Measurements from ENCODE around the gene KCNK18. TPM values are rescaled to one million over a fixed set of nuclear protein-coding genes. Genes with fewer than 3 reads are reported as not detected.

KCNK18 gene
- total and polyA plus RNA-seq, 2 experiments from 2014 or later = not detected

DNA sequence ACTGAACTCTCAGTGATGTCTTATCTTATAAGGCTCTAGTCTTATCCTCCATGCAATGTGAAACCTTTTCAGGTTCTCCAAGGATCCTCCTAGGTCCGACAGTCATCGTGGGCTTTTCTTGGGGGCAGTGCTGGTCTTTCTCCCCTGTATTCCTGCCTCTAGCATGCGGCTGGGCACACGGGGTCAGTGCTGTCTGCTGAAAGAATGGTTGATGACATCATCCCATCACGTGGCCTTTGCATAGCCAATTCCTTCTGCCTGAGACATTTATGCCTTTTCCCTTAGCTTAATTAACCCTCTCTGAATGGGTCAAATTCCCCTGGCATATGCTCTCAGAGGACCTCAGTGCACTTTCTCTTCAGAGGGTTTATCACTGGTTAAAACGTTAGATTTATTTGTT is 27.0 kb upstream of the KCNK18 start:
- Mint-ChIP-seq H3K27me3 (ENCODE audit: insufficient read depth, low read depth, poor library complexity) (peaks cover 97% of the 10 kb centered on the region), H3K9me3 (no peaks in the 10 kb centered on the region), H3K27ac (no peak overlapping the region), H3K4me1 (peaks cover 27% of the 10 kb centered on the region), H3K36me3 (ENCODE audit: low read depth) (no peaks in the 10 kb centered on the region), H3K4me3 (no peak overlapping the region)
- Histone ChIP-seq H3F3A (replicated peaks; ENCODE audit: low read depth) (peaks cover 4% of the 10 kb centered on the region; the same call in 1 of the 2 replicates), H3K4me3 (no peak overlapping the region), H2AFZ (no peak overlapping the region), H3K36me3 (ENCODE audit: insufficient read depth) (no peaks in the 10 kb centered on the region), H3K27me3 (ENCODE audit: insufficient read depth) (peaks cover 99% of the 10 kb centered on the region), H4K20me1 (replicated peaks; ENCODE audit: insufficient read depth) (peaks cover 12% of the 10 kb centered on the region), H3K9me2 (ENCODE audit: insufficient read depth) (no peaks in the 10 kb centered on the region), H3K27ac (ENCODE audit: low read depth) (no peak overlapping the region), H3K79me2 (replicated peaks; ENCODE audit: insufficient read depth) (no peaks in the 10 kb centered on the region), H3K4me1 (ENCODE audit: insufficient read depth) (peaks cover 3% of the 10 kb centered on the region; the same call in 1 of the 2 replicates), H3K4me2 (no peak overlapping the region)
- DNase-seq (ENCODE audit: low spot score) (no peak), ATAC-seq (no peak)
- TF ChIP-seq, protein P1, sequence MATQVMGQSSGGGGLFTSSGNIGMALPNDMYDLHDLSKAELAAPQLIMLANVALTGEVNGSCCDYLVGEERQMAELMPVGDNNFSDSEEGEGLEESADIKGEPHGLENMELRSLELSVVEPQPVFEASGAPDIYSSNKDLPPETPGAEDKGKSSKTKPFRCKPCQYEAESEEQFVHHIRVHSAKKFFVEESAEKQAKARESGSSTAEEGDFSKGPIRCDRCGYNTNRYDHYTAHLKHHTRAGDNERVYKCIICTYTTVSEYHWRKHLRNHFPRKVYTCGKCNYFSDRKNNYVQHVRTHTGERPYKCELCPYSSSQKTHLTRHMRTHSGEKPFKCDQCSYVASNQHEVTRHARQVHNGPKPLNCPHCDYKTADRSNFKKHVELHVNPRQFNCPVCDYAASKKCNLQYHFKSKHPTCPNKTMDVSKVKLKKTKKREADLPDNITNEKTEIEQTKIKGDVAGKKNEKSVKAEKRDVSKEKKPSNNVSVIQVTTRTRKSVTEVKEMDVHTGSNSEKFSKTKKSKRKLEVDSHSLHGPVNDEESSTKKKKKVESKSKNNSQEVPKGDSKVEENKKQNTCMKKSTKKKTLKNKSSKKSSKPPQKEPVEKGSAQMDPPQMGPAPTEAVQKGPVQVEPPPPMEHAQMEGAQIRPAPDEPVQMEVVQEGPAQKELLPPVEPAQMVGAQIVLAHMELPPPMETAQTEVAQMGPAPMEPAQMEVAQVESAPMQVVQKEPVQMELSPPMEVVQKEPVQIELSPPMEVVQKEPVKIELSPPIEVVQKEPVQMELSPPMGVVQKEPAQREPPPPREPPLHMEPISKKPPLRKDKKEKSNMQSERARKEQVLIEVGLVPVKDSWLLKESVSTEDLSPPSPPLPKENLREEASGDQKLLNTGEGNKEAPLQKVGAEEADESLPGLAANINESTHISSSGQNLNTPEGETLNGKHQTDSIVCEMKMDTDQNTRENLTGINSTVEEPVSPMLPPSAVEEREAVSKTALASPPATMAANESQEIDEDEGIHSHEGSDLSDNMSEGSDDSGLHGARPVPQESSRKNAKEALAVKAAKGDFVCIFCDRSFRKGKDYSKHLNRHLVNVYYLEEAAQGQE (IDR thresholded peaks at IDR 0.05; ENCODE audit: unreplicated experiment) = no peak
- no peak for TF ChIP-seq POLR2AphosphoS5 (IDR thresholded peaks at IDR 0.05; ENCODE audit: low read depth)
- TF ChIP-seq EZH2 (IDR thresholded peaks at IDR 0.05; ENCODE audit: low read depth, unreplicated experiment) = no peak
- TF ChIP-seq ZNF114 (CRISPR knock-in tag; IDR thresholded peaks at IDR 0.05) = no peak
- TF ChIP-seq ZNF331 (CRISPR knock-in tag; IDR thresholded peaks at IDR 0.05; ENCODE audit: low read depth) = no peak
- TF ChIP-seq, protein P2, sequence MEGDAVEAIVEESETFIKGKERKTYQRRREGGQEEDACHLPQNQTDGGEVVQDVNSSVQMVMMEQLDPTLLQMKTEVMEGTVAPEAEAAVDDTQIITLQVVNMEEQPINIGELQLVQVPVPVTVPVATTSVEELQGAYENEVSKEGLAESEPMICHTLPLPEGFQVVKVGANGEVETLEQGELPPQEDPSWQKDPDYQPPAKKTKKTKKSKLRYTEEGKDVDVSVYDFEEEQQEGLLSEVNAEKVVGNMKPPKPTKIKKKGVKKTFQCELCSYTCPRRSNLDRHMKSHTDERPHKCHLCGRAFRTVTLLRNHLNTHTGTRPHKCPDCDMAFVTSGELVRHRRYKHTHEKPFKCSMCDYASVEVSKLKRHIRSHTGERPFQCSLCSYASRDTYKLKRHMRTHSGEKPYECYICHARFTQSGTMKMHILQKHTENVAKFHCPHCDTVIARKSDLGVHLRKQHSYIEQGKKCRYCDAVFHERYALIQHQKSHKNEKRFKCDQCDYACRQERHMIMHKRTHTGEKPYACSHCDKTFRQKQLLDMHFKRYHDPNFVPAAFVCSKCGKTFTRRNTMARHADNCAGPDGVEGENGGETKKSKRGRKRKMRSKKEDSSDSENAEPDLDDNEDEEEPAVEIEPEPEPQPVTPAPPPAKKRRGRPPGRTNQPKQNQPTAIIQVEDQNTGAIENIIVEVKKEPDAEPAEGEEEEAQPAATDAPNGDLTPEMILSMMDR (conservative IDR thresholded peaks at IDR 0.05; ENCODE audit: low read depth in 2 of 2) = no peak
- peak; percentile 18; the same call in 1 of the 2 replicates for TF ChIP-seq CREB1 (CRISPR knock-in tag; IDR thresholded peaks at IDR 0.05; ENCODE audit: low read depth)
- TF ChIP-seq, protein P3, sequence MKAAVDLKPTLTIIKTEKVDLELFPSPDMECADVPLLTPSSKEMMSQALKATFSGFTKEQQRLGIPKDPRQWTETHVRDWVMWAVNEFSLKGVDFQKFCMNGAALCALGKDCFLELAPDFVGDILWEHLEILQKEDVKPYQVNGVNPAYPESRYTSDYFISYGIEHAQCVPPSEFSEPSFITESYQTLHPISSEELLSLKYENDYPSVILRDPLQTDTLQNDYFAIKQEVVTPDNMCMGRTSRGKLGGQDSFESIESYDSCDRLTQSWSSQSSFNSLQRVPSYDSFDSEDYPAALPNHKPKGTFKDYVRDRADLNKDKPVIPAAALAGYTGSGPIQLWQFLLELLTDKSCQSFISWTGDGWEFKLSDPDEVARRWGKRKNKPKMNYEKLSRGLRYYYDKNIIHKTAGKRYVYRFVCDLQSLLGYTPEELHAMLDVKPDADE (IDR thresholded peaks at IDR 0.05) = no peak
